Endothelial cell of hepatic sinusoid (primary cell): ENCODE measurements around the gene ZNF397.

Source experiments
- in situ Hi-C: cut with HindIII; loops from 2 replicates; pipeline ENCODE4 v1.10.0; 2017; ENCODE audit warnings: low sequenced_read_pairs

The ZNF397 gene

DNA sequence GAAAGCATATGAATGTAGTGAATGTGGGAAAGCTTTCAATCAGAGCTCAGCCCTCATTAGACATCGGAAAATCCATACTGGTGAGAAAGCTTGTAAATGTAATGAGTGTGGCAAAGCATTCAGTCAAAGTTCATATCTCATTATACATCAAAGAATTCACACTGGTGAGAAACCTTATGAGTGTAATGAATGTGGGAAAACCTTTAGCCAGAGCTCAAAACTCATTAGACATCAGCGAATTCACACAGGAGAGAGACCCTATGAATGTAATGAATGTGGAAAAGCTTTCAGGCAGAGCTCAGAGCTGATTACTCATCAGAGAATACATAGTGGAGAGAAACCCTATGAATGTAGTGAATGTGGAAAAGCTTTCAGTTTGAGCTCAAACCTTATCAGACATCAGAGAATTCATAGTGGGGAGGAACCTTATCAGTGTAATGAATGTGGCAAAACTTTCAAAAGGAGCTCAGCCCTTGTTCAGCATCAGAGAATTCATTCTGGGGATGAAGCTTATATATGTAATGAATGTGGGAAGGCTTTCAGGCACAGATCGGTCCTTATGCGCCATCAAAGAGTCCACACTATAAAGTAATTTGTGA is 5.0 kb downstream of the ZNF397 start:
- in situ Hi-C loops, result no loop called here

DNA sequence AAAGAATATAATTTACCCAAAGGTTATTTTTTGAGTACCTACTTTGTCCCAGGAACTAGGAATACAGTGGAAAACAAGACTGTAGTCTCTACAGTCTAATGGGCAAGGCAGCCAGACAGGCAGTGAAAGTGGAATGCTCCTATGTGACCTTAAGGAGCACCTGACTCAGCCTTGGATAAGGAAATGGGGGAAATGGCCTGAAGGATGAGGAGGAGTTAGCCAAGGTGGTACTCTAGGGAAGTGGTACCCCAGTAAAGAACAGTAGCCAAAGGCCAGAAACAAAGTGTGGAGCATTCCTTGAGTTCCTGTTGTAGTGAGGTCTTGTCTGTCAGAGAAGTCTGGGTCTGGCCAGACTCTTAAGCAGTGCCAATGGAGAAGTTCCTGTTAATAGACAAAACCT is 6.0 kb downstream of the ZNF397 start:
- in situ Hi-C loops, result no loop called here

DNA sequence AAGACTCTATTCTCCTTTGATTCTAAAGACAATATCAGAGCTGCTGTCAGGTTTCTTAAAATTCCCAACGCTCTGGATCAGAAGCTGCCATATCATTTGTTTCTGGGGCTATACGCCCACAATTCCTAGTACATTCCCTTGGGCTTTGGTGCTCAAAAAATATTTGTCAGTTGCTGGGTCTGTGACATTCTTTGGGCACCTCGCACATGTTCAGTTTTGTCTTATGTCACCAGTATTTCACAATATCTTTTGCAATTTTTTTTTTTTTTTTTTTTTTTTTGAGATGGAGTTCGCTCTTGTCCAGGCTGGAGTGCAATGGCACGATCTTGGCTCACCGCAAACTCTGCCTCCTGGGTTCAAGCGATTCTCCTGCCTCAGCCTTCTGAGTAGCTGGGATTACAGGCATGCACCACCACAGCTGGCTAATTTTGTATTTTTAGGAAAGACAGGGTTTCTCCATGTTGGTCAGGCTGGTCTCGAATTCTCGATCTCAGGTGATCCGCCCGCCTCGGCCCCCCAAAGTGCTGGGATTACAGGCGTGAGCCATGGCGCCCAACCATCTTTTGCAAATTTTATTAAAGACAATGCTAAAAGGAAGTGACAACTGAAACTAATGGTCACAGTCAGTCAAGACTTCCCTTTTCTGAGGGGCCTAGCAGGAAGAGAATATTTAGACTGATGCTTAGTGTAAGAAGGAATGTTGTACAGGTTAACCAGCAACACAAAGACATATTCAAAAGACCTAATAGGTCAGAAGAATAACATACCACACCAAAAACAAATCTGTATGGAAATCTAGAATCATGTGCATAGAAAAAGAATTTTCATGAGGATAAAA is 6.8 kb downstream of the ZNF397 start:
- in situ Hi-C loops, result no loop called here

DNA sequence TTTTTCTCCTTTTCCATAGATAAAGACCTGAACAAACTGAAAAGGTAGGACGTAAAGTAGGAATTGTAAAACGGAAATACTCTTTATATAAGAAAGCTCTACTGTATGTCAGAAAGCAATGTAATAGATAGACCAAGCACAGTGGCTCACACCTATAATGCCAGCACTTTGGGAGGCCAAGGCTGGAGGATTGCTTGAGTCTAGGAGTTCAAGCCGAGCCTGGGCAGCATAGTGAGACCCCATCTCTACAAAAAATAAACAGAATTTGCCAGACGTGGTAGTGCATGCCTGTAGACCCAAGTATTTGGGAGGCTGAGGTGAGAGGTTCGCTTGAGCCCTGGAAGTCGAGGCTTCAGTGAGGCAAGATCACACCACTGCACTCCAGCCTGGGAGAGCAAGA is 7.6 kb downstream of the ZNF397 start:
- in situ Hi-C loops, result no loop called here

DNA sequence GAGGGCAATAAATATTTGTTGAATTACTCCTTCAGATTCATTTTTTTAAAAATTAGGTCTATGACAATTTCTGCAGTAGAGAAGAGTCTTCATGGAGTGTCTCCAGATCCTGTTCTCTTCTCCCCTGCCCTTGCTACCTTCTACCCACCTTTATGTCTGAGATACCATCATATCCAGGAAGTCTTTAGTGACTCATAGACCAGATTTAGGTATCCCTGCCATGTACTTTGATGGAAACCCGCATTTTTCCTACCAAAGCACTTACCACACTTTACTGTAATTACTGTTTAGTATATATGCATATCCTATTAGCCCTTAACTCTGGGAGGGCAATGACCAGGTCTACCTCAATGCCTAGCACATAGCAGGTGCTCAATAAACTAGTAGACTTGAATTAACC is 11.6 kb downstream of the ZNF397 start:
- in situ Hi-C loops, result no loop called here

DNA sequence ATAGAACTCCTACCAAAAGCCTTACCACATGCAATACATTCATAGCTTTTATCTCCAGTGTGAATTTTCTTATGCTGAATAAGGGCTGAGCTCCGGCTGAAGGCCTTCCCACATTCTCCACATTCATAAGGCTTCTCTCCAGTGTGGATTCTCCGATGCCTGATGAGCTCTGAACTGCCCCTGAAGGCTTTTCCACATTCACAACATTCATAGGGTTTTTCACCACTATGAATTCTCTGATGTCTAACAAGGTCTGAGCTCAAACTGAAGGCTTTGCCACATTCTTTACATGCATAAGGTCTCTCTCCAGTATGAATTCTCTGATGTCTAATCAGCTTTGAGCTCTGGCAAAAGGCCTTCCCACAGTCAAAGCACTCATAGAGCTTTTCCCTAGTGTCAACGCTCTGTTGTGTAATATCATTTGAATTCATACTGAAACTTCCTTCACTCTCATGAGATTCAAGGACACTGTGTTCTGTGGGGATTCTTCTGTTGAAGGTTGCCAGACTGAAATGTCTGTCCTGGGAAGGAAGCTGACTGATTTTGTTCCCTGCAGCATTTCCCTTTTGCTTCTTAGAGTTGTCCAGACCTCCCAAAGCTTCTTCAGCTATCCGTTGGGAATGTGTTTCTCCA is 12.9 kb downstream of the ZNF397 start:
- in situ Hi-C loops, result no loop called here

DNA sequence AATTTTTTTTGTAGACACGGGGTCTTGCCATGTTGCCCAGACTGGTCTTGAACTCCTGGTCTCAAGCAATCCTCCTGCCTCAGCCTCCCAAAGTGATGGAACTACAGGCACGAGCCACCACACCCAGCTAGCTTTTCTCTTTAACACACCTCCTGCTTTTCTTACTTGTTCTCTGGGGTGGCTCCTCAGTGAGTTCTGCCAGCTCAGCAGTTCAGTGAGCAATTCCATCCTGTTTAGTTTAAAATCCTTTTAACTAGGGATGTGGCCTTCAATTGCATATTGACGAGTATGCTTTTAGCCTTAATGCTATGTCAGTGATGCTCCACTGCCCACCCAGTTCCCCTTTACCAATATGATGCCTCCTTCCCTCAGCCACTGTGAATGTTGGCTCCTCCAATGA is 16.1 kb downstream of the ZNF397 start:
- in situ Hi-C loops, result no loop called here

DNA sequence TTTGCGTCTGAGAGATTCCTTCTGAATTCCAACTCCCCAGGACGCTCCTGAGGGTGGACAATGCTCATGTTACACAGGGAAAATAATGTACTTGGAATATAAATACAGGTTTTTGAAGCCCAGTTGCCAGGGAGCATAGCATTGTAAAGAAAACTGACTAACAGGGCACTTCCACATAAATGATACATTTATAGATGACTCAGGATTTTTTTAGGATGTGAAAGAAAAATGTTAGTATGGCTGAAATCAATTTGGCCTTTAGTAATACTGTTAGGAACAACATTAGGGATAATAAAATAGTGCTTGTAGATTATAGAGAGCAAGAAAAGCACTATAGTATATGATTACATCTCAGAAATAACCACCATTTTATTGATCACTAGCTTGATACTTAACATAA is 23.6 kb downstream of the ZNF397 start:
- in situ Hi-C loops, result no loop called here

DNA sequence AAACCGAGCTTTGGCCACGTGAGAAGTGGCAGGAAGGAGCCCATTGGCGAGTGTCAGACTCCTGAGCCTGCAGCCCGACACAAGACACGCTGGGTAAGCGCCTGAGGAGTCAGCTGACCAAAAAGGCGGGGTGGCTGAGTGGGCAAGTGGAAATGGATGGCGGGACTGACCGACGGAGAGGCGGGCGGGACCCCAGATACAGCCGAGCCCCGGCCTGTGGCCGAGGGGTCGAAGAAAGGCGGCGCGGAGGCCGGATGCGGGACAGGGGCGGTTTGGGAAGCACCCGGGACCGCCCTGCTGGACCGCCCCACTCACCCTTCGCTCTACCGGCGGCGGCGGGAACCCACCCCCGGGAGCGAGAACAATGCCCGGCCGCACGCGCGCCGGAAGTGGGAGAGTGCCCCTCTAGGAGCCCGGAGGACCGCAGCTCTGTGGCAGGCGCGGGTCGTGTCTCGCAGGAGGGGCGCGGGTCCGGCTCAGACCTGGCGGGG is 26.4 kb downstream of the ZNF397 start:
- in situ Hi-C loops, result no loop called here

DNA sequence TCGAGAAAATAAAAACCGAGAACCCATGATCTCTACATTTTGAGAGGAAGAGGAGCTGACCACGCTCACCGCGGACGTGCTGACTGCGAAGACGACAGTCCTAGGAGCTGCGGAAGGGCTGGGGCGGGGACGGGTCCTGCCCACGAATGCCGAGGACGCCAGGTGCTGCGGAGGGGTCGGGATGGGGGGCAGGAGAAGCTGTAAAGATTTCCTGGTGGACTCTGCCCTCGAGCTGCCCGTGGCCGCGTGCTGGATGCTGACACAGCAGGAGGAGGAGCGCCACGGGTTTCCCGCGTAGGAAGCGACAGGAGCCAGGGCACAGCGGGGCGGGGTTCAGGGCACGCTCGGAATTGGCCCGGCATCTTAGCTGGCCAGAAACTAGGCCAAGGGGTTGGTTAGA is 27.0 kb downstream of the ZNF397 start:
- in situ Hi-C loops, result no loop called here

DNA sequence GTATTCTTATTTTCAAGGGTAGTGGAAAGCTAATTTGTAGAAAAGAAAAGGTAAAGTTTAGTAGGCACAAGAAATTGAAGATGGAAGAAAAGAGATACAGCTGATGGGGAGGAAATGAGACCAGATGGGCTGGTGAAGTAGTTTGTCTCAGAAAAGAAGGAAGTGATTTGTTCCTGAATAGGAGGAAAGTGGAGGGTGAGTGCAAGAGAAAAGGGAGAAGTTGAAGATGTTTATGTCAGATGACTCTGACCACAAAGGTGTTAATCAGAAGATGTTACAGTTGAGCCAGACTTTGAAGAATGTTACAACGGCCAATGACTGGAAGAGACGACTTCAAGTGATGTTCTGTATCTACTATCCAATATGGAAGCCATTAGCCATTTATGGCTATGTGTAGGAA is 28.0 kb downstream of the ZNF397 start:
- in situ Hi-C loops, result no loop called here

DNA sequence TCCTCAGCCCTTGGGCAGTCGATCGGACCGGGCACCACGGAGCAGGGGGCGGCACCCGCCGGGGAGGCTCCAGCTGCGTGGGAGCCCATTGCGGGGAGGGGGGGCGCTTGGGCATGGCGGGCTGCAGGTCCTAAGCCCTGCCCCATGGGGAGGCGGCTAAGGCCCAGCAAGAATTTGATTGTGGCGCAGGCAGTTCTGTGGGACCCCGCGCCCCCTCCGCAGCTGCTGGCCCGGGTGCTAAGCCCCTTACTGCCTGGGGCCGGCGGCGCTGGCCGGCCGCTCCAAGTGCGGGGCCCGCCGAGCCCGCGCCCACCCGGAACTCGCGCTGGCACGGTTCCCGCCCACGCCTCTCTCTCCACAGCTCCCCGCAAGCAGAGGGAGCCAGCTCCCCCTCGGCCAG is 30.8 kb downstream of the ZNF397 start:
- in situ Hi-C loops, result no loop called here

DNA sequence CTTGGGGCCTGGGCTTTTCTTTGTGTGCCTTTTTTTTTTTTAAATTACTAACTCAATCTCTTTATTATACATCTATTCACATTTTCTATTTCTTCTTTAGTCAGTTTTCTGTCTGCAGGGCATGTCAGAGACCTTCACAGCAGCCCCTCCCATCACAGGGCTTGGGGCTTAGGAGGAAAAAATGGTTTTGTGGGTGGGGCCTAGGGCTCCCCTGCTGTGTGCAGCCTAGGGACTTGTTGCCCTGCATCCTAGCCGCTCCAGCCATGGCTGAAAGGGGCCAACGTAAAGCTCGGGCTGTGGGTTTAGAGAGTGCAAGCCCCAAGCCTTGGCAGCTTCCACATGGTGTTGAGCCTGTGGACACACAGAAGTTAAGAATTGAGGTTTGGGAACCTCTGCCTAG is 35.4 kb downstream of the ZNF397 start:
- in situ Hi-C loops, result no loop called here

DNA sequence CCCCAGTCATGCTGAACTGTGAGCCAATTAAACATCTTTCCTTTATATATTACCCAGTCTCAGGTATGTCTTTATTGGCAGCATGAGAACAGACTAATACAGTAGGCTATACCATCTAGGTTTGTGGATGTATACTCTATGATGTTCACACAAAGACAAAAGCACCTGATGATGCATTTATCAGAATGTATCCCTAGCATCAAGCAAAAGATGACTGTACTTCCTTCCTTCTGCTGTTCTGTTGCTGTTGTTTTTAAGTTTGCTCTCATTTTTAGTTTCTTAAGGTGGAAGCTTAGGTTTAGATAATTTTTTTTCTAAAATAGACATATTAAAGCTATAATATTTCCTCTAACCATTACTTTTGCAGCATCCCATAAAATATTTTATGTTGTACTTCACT is 36.8 kb downstream of the ZNF397 start:
- in situ Hi-C loops, result no loop called here

DNA sequence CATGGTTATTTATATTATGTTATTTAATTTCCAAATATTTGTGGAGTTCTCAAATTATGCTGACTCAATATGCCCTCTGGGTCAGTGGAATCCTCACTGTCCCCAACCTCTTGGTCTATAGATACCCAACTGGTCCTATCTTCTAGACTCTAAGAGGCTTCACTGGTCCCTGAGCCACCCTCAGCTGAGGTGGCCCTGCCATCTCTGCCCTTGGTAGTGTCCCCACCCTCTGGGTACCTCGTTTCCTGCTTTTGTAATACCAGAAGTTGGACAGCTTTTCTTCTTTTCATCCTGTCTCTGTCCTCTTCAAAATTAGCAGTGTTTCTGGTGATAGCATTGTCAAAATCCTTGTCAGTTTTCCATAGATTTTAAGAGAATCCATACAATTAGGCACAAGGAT is 37.3 kb downstream of the ZNF397 start:
- in situ Hi-C loops, result no loop called here

DNA sequence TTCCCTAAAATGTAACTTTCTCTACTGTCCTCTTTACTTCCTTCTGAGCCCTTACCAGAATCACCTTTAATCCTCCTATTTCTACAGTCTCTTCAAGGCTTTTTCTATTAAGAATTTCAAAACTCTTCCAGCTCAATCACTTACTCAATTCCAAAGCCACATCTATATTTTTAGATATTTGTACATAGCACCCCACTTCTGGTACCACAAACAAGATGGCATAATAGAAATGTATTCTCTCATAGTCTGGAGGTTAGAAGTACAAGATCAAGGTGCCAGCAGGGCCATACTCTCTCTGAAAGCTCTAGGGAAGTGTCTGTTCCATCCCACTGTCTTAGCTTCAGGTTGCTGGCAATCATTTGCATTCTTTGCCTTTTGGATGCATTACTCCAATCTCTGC is 38.1 kb downstream of the ZNF397 start:
- in situ Hi-C loops, result no loop called here

DNA sequence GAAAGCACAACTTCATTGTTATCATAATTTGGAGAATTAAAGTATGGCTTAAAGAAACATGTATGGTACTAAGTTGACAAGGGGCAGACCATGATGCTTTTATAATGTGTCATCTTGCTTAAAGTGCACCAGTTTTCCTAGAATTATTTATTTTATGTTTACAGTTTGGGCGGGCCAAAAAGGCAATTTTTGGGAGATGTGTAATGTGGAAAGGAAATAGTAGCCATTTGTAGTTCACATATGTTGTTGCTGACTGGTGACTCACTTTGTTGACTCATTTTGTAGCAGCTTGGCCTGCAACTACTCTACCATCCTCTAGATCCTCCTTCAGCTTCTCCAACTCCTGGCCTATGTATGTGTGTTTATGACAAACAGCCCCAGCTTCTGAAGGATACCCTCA is 41.5 kb downstream of the ZNF397 start:
- in situ Hi-C loops, result no loop called here

DNA sequence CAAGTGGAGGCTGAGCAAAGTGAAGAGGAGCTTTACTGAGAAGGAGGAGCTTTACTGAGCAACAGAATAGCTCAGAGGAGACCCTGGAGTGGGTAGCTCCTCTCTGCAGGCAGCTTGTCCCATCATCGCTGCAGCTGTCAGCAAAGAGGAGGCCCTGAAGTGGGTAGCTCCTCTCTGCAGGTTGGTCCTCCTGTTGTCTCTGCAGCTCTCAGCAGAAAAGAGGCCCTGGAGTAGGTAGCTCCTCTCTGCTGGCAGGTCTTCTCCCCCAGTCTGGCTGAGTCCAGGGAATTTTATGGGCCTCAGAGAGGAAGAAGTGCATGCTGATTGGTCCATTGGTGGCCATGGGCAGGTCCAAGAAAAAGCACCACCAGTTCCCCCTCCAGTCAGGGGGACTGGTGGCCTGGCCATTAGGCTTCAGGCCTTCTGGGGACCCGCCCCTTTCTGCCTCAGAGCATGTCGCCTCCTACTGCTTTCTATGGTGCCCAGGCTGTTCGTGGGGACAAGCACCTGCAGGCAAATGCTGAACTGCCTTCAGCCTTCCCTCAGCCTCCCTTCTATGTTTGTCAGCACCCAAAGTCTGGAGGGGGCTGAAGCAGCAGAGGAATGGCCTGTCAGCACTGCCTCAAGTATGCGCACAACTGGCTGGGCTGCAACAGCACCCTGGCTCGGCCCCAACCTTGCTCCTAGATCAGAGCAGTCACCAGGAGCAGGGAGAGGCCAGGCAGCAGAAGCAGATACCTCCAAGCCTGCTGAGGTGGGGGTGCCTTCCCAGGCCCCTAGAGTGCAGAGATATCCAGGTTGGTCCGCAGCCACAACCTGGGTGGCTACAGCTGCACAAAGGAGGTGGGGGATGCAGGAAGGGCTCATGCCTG is 43.3 kb downstream of the ZNF397 start:
- in situ Hi-C loops, result no loop called here

DNA sequence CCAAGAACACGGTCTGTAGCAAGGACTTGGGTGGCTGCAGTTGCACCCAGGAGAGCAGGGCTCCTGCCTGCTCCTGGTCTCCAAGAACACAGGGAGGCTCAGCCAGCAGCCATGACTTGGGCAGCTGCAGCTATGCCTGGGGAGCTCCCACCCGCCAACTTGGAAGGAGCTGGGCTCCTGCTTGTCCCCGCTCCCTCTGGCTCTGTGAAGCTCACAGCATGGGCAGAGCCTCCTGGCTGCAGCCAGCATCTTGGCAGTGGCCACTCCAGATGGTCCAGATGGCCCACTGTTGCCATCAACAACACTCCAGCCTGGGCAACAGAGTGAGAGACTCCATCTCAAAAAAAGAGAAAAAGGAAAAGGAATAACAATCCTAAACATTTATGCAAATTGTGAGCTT is 44.0 kb downstream of the ZNF397 start:
- in situ Hi-C loops, result no loop called here

DNA sequence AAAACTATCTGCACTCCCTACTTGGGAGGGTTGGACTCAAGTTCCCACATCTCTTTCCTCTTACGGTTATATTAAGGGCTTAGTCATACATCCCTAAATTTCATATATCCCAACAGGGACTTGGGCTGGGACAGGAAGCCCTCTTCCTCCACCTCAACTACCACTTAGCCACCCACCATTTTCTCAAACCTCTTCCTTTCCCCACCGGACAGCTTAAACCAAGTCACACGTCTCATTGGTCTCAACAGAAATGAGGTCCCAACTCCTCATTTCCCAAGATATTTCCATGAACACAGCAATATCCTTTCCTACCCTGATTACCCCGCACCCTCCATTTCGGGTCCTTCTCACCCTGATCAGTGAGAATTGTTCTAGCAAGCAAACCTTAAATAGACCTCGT is 48.5 kb downstream of the ZNF397 start:
- in situ Hi-C loops, result no loop called here

DNA sequence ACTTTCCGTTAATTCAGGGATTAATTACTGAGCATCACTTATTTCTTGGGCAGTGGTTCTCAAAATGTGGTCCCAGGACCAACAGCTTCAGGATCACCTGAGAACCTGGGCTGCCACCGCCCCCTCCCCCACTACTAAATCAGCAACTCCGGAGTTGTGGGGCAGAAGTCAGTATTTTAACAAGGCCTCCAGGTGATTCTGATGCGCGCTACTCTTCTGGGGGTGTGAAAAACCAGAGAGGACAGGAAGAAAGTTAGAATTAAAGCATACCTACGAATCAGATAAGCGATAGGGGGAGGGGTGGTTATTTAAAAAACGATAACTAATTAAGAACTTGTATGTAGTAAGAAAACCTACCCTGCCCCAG is 48.9 kb downstream of the ZNF397 start:
- in situ Hi-C loops, result no loop called here
